ENCODE measurements around the gene SLFN13.

GRCh38 chr17:35449371-35449931 is 885 bp upstream of the SLFN13 start:
- no peak for TF ChIP-seq CTCF (conservative IDR thresholded peaks at IDR 0.05)
- TF ChIP-seq EZH2 (IDR thresholded peaks at IDR 0.05; ENCODE audit: low read depth): no peak

Data from PC-9 (cell line).